A549 (cell line): ENCODE results near the gene TCFL5. TPM values are rescaled to one million over a fixed set of nuclear protein-coding genes. Genes with fewer than 3 reads are reported as not detected.

Source experiments
- ATAC-seq, 2 experiments: fragments of 200-7000 bp in 1 of 2; fragments of >200 bp in 1 of 2; cut with Nextera tagmentation in 1 of 2; cut with Tn5 transposase in 1 of 2; 3 replicates each; pipeline versions ENCODE4 v1.8.0 to v1.9.1; 2018 to 2020; ENCODE audit warnings: mild to moderate bottlenecking in 1 of 2, moderate library complexity in 1 of 2
- CTCF ChIA-PET: fragments of 300-600 bp; sonication (Branson Sonifier 250); formaldehyde crosslinking; extraction: SDS; loops from one replicate; lab custom pipeline; 2021; ENCODE audit warnings: antibody characterized with exemption, inconsistent platforms; lab: Yijun Ruan, JAX
- POLR2A ChIA-PET: fragments of 350-600 bp; formaldehyde crosslinking; extraction: SDS; loops from one replicate; lab custom pipeline; 2021; ENCODE audit warnings: antibody characterized with exemption, inconsistent platforms; lab: Yijun Ruan, JAX
- DNase-seq, 2 experiments: peaks; one replicate each; pipeline versions ENCODE4 v3.0.0 to v3.0.0-alpha.2; 2011 to 2016; ENCODE audit warnings: low read depth in 1 of 2, low spot score in 1 of 2
- FAIRE-seq: peaks from 2 replicates; lab custom pipeline; 2011; peaks lifted over from hg19 to GRCh38; lab: Jason Lieb, UNC
- H3K27ac ChIP-seq, 2 experiments: fragments of >200 bp; sonication (Bioruptor Twin); formaldehyde crosslinking; 3 replicates each; pipeline ENCODE4 v1.5.1; 2016 to 2017
- H3K4me1 ChIP-seq: fragments of >200 bp; sonication (Bioruptor Twin); formaldehyde crosslinking; 3 replicates; pipeline ENCODE4 v1.6.1; 2016
- H3K4me2 ChIP-seq: fragments of >200 bp; sonication (Bioruptor Twin); formaldehyde crosslinking; 3 replicates; pipeline ENCODE4 v1.6.1; 2016
- H3K4me3 ChIP-seq: fragments of >200 bp; sonication (Bioruptor Twin); formaldehyde crosslinking; 3 replicates; pipeline ENCODE4 v1.5.1; 2016
- H3K9me3 ChIP-seq: fragments of >200 bp; sonication (Bioruptor Twin); formaldehyde crosslinking; 3 replicates; pipeline ENCODE4 v1.6.1; 2016
- CHD2 ChIP-seq: fragments of 150-350 bp; IDR thresholded peaks from 2 replicates; pipeline ENCODE4 v1.6.1; 2014; ENCODE audit warnings: low read length; ENCODE audit not compliant: partially characterized antibody
- ESRRA ChIP-seq: fragments of 150-350 bp; IDR thresholded peaks from 2 replicates; pipeline ENCODE4 v1.6.1; 2014; ENCODE audit warnings: mild to moderate bottlenecking, low read length, borderline replicate concordance
- GATA3 ChIP-seq: IDR thresholded peaks from 2 replicates; pipeline ENCODE4 v1.6.1; 2012; ENCODE audit warnings: borderline replicate concordance
- HDAC2 ChIP-seq: fragments of 200-600 bp; sonication (generic); IDR thresholded peaks from 2 replicates; pipeline ENCODE4 v1.6.1; 2016
- HOXA7 ChIP-seq: fragments of 250-450 bp; sonication (Bioruptor Pico); IDR thresholded peaks from 2 replicates; pipeline ENCODE4 v1.5.0; 2020; ENCODE audit warnings: mild to moderate bottlenecking, moderate library complexity
- JUN ChIP-seq, 2 experiments: fragments of >200 bp; sonication (Bioruptor Twin); formaldehyde crosslinking; IDR thresholded peaks; 2 replicates in 1 of 2; 3 replicates in 1 of 2; pipeline ENCODE4 v1.6.1; 2016 to 2017
- JUNB ChIP-seq: fragments of >200 bp; sonication (Bioruptor Twin); formaldehyde crosslinking; IDR thresholded peaks from 2 replicates; pipeline ENCODE4 v1.6.1; 2016
- KDM1A ChIP-seq: fragments of 200-600 bp; sonication (generic); IDR thresholded peaks from 2 replicates; pipeline ENCODE4 v1.6.1; 2016; ENCODE audit warnings: low read depth, mild to moderate bottlenecking
- KDM5A ChIP-seq: fragments of 200-600 bp; sonication (generic); IDR thresholded peaks from 2 replicates; pipeline ENCODE4 v1.6.1; 2016; ENCODE audit warnings: antibody characterized with exemption, mild to moderate bottlenecking
- MAFK ChIP-seq: fragments of 450-650 bp; IDR thresholded peaks from 2 replicates; pipeline ENCODE4 v1.6.1; 2014; ENCODE audit not compliant: partially characterized antibody
- MAZ ChIP-seq: fragments of 150-350 bp; IDR thresholded peaks from 2 replicates; pipeline ENCODE4 v1.6.1; 2014; ENCODE audit warnings: antibody characterized with exemption, low read depth, low read length, borderline replicate concordance
- MYC ChIP-seq: IDR thresholded peaks from 2 replicates; pipeline ENCODE4 v1.6.1; 2012; ENCODE audit warnings: mild to moderate bottlenecking, inconsistent platforms, low read length, improper control_type of control experiment, borderline replicate concordance
- NFE2L2 ChIP-seq: fragments of 150-350 bp; conservative IDR thresholded peaks from 2 replicates; pipeline ENCODE4 v1.6.1; 2014; ENCODE audit warnings: low read length
- NR3C1 ChIP-seq: fragments of >200 bp; sonication (Bioruptor Twin); formaldehyde crosslinking; IDR thresholded peaks from 3 replicates; pipeline ENCODE4 v1.6.1; 2017
- POLR2A ChIP-seq: IDR thresholded peaks from 2 replicates; pipeline ENCODE4 v1.6.1; 2012; ENCODE audit warnings: mild to moderate bottlenecking, low read length
- SMC3 ChIP-seq: fragments of >200 bp; sonication (Bioruptor Twin); formaldehyde crosslinking; IDR thresholded peaks from 3 replicates; pipeline ENCODE4 v1.6.1; 2018; ENCODE audit warnings: inconsistent platforms
- SREBF2 ChIP-seq: fragments of 450-650 bp; IDR thresholded peaks from 2 replicates; pipeline ENCODE4 v1.6.1; 2014; ENCODE audit warnings: mild to moderate bottlenecking, moderate library complexity
- ZNF302 ChIP-seq: fragments of 250-450 bp; sonication (Bioruptor Pico); IDR thresholded peaks from 2 replicates; pipeline ENCODE4 v1.9.0; 2021; ENCODE audit warnings: inconsistent platforms, mild to moderate bottlenecking, moderate library complexity
- WGBS: methylation state at CpG from one replicate; pipeline ENCODE4 v1.1.6; 2017; ENCODE audit errors: missing lambda C conversion rate; 5-methylcytosine and 5-hydroxymethylcytosine counted together
- polyA plus RNA-seq, 4 experiments: library from polyadenylated mRNA; depleted of rRNA in 3 of 4; stranded (reverse); fragments of >200 nt; fragmentation: RNase III in 1 of 4; extraction: RNeasy Plus Mini Kit Qiagen cat#74134 plus additional on column Dnase treatment in 1 of 4; gene quantifications; 2 replicates in 3 of 4; 3 replicates in 1 of 4; pipeline ENCODE4 v1.2.3, GENCODE V29; 2011 to 2017
- TF ChIP-seq, protein P1 (sequence below): fragments of >200 bp; sonication (Bioruptor Twin); formaldehyde crosslinking; IDR thresholded peaks from 3 replicates; pipeline ENCODE4 v1.6.1; 2016
- TF ChIP-seq, protein P2 (sequence below): fragments of 250-450 bp; sonication (Bioruptor Pico); IDR thresholded peaks from 2 replicates; pipeline ENCODE4 v1.5.0; 2020; ENCODE audit warnings: low read depth, mild to moderate bottlenecking, moderate library complexity
- TF ChIP-seq, protein P3 (sequence below): fragments of >200 bp; sonication (Bioruptor Twin); formaldehyde crosslinking; IDR thresholded peaks from 2 replicates; pipeline ENCODE4 v1.6.1; 2016
- TF ChIP-seq, protein P4 (sequence below): fragments of 450-650 bp; IDR thresholded peaks from 2 replicates; pipeline ENCODE4 v1.6.1; 2014; ENCODE audit warnings: antibody characterized with exemption

Gene TCFL5
- polyA plus RNA-seq, 2 of the 4 experiments (the other 2 are of a cell fraction): 5.6 to 7.1 TPM

DNA sequence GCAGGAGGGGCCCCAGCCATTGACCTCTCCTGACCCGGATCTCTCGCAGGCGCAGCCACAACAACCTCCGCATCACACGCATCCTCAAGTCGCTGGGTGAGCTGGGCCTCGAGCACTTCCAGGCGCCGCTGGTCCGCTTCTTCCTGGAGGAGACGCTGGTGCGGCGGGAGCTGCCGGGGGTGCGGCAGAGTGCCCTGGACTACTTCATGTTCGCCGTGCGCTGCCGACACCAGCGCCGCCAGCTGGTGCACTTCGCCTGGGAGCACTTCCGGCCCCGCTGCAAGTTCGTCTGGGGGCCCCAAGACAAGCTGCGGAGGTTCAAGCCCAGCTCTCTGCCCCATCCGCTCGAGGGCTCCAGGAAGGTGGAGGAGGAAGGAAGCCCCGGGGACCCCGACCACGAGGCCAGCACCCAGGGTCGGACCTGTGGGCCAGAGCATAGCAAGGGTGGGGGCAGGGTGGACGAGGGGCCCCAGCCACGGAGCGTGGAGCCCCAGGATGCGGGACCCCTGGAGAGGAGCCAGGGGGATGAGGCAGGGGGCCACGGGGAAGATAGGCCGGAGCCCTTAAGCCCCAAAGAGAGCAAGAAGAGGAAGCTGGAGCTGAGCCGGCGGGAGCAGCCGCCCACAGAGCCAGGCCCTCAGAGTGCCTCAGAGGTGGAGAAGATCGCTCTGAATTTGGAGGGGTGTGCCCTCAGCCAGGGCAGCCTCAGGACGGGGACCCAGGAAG is 49.3 kb downstream of the TCFL5 start (continued):
- TF ChIP-seq, protein P1, sequence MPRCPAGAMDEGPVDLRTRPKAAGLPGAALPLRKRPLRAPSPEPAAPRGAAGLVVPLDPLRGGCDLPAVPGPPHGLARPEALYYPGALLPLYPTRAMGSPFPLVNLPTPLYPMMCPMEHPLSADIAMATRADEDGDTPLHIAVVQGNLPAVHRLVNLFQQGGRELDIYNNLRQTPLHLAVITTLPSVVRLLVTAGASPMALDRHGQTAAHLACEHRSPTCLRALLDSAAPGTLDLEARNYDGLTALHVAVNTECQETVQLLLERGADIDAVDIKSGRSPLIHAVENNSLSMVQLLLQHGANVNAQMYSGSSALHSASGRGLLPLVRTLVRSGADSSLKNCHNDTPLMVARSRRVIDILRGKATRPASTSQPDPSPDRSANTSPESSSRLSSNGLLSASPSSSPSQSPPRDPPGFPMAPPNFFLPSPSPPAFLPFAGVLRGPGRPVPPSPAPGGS: no peak
- no peak for TF ChIP-seq JUNB
- no peak for TF ChIP-seq HDAC2
- TF ChIP-seq JUN (IDR thresholded peaks at IDR 0.05): no peak

DNA sequence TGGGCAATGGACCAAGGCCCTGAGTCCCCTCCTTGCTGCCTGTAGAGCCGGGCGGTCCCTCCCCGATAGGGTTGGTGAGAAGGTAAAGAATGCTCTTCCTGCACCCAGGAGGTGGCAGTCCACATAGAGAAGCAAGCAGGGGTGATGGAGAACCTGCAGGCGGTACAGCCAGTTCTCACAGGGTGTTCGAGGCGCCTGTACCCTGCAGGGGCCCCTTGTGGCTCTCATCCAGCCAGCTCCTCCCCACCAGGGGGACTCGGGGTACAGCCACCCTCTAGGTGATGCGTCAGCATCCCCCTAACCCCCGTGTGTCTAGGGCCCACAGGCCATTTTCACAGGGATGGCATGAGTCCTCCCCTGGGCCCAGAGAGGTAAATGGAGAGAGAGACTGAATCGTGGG is 49.9 kb downstream of the TCFL5 start:
- 81% methylated on average over 7 of the region's 10 CpGs for WGBS
- ATAC-seq: no peak
- DNase-seq: no peak
- H3K4me3 ChIP-seq: no peak overlapping the region
- TF ChIP-seq ESRRA (no peak), MAFK (no peak), POLR2A (no peak), CHD2 (no peak), MAZ (no peak), KDM1A (no peak), HOXA7 (CRISPR knock-in tag) (no peak)
- TF ChIP-seq, protein P2, sequence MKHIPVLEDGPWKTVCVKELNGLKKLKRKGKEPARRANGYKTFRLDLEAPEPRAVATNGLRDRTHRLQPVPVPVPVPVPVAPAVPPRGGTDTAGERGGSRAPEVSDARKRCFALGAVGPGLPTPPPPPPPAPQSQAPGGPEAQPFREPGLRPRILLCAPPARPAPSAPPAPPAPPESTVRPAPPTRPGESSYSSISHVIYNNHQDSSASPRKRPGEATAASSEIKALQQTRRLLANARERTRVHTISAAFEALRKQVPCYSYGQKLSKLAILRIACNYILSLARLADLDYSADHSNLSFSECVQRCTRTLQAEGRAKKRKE (CRISPR knock-in tag): no peak
- TF ChIP-seq, protein P3, sequence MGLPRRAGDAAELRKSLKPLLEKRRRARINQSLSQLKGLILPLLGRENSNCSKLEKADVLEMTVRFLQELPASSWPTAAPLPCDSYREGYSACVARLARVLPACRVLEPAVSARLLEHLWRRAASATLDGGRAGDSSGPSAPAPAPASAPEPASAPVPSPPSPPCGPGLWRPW: no peak
- TF ChIP-seq, all 56 proteins: peak for 0
- H3K4me1 ChIP-seq: peaks cover 23% of the 10 kb centered on the region
- H3K4me2 ChIP-seq: no peak overlapping the region
- FAIRE-seq: no peak
- H3K9me3 ChIP-seq: no peaks in the 10 kb centered on the region
- ChIA-PET POLR2A (no interaction called here), CTCF (interaction anchor here (0.7 to 5.7 kb wide), 4 partner anchors 9 to 656 kb away, joined by 3 to 76 read pairs (median 7); no protein-coding TSS in a partner anchor)
- H3K27ac ChIP-seq: no peak overlapping the region

DNA sequence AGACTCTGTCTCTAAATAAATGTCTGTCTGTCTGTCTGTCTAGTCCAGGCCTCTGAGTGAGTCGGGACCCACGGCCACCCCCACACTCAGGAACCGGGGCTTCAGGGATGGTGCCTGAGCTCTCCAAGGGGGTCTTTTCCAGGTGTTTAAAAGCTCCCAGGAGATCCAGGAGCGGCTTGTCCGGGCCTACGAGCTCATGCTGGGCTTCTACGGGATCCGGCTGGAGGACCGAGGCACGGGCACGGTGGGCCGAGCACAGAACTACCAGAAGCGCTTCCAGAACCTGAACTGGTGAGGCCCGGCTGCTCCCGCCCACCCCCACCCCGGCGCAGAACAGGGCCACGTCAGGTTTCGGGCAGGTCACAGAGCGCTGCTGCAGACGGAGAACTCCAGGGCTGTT is 50.3 kb downstream of the TCFL5 start:
- WGBS: 85% methylated on average over 6 of the region's 21 CpGs
- FAIRE-seq: no peak
- CTCF ChIA-PET: interaction anchor here (0.7 to 5.7 kb wide), 4 partner anchors 9 to 657 kb away, joined by 3 to 76 read pairs (median 7); no protein-coding TSS in a partner anchor

More for the DNA sequence above, 50.3 kb downstream of the TCFL5 start:
- DNase-seq: no peak
- ATAC-seq: no peak
- POLR2A ChIA-PET: no interaction called here
- Histone ChIP-seq H3K4me1 (peaks cover 25% of the 10 kb centered on the region), H3K27ac (no peak overlapping the region), H3K9me3 (no peaks in the 10 kb centered on the region), H3K4me3 (no peak overlapping the region), H3K4me2 (no peak overlapping the region)
- no peak for TF ChIP-seq POLR2A
- TF ChIP-seq MYC: no peak
- no peak for TF ChIP-seq SMC3
- TF ChIP-seq NR3C1: no peak
- TF ChIP-seq, protein P4, sequence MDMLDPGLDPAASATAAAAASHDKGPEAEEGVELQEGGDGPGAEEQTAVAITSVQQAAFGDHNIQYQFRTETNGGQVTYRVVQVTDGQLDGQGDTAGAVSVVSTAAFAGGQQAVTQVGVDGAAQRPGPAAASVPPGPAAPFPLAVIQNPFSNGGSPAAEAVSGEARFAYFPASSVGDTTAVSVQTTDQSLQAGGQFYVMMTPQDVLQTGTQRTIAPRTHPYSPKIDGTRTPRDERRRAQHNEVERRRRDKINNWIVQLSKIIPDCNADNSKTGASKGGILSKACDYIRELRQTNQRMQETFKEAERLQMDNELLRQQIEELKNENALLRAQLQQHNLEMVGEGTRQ: no peak
- no peak for TF ChIP-seq GATA3
- TF ChIP-seq ZNF302 (CRISPR knock-in tag): no peak
- no peak for TF ChIP-seq SREBF2
- TF ChIP-seq KDM5A: no peak
- TF ChIP-seq NFE2L2: no peak
